GM21390 (cell line): ENCODE results near the gene NRSN2.

Source experiments
- ATAC-seq: cut with Tn5 transposase; IDR thresholded peaks from one replicate; pipeline ENCODE4 v1.9.1; 2021; ENCODE audit not compliant: unreplicated experiment

The NRSN2 gene

GRCh38 chr20:396619-397431 lies 49.9 kb downstream of the NRSN2 start:
- ATAC-seq = no peak

- ATAC-seq = no peak
Measured at GRCh38 chr20:397432-398237, 50.7 kb downstream of the NRSN2 start.

- no peak for ATAC-seq
Measured at GRCh38 chr20:399182-399707, 52.3 kb downstream of the NRSN2 start.

GRCh38 chr20:400128-400453 lies 53.2 kb downstream of the NRSN2 start:
- no peak for ATAC-seq

- ATAC-seq = no peak
Measured at GRCh38 chr20:400454-401275, 53.8 kb downstream of the NRSN2 start.

GRCh38 chr20:401682-402495 lies 55.0 kb downstream of the NRSN2 start:
- no peak for ATAC-seq

GRCh38 chr20:402496-402885 lies 55.6 kb downstream of the NRSN2 start:
- ATAC-seq = no peak

GRCh38 chr20:402898-403581 lies 56.1 kb downstream of the NRSN2 start:
- no peak for ATAC-seq

- no peak for ATAC-seq
Measured at GRCh38 chr20:403582-403957, 56.7 kb downstream of the NRSN2 start.

- no peak for ATAC-seq
Measured at GRCh38 chr20:404088-404487, 57.2 kb downstream of the NRSN2 start.
